ENCODE measurements around the gene ANKS4B. TPM values are rescaled to one million over a fixed set of nuclear protein-coding genes. Genes with fewer than 3 reads are reported as not detected.
"Not testable (repeated sequence)": the region's sequence is repeated elsewhere in the genome, so short reads cannot be mapped to it uniquely, and the experiment has no call there.

Gene ANKS4B
- total and polyA plus RNA-seq, 2 of the 8 experiments (the other 6 are each of a cell fraction or from before 2014, with no cell fraction given) = 0.06 to 0.15 TPM

DNA sequence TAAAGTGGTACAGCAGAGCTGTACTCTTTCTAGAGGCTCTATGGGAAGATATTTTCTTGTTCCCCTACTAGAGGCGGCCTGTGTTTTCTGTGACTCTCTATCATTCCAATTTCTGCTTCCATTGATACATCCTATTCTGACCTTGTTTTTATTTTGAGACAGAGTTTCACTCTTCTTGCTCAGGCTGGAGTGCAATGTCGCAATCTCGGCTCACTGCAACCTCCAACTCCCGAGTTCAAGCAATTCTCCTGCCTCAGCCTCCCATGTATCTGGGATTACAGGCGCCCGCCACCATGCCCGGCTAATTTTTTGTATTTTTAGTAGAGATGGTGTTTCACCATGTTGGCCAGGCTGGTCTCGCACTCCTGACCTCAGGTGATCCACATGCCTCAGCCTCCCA lies 38.2 kb upstream of the ANKS4B start:
- H3K79me1 ChIP-seq (ENCODE audit: low read depth, low read length); H3K4me1 ChIP-seq (replicated peaks in 1 of 4; ENCODE audit: control insufficient read depth in 3 of 4, insufficient read depth in 4 of 4, low read length in 3 of 4); H3K9ac ChIP-seq (replicated peaks in 1 of 4; ENCODE audit: extremely low read depth in 1 of 4, low read depth in 3 of 4, low read length in 3 of 4); H2BK120ac ChIP-seq (replicated peaks; ENCODE audit: low read depth, low read length); DNase-seq (ENCODE audit: low read depth in 1 of 2, low spot score in 2 of 2); H2BK12ac ChIP-seq (ENCODE audit: low read depth, low read length); POLR2A ChIA-PET (ENCODE audit: partially characterized antibody); H3K23ac ChIP-seq (ENCODE audit: insufficient read length); H2BK15ac ChIP-seq (ENCODE audit: low read length); H3K36me3 ChIP-seq (ENCODE audit: control insufficient read depth in 2 of 4, insufficient read depth in 4 of 4, low read length in 3 of 4); FAIRE-seq; H4K8ac ChIP-seq (ENCODE audit: extremely low read depth, insufficient read depth, low read length); H2AFZ ChIP-seq (ENCODE audit: low read length); H2BK20ac ChIP-seq (ENCODE audit: low read length); H3K4me2 ChIP-seq (ENCODE audit: insufficient read depth in 1 of 2, low read depth in 2 of 2, low read length in 2 of 2); H3K9me3 ChIP-seq (ENCODE audit: insufficient read depth in 2 of 2, low read depth in 1 of 2, low read length in 1 of 2); H2BK5ac ChIP-seq (ENCODE audit: low read depth, low read length); H3K56ac ChIP-seq (replicated peaks; ENCODE audit: insufficient read length, low read depth, low read length); H3K23me2 ChIP-seq (ENCODE audit: low read depth, low read length); H4K5ac ChIP-seq (ENCODE audit: insufficient read length, low read depth, low read length); H4K91ac ChIP-seq (replicated peaks; ENCODE audit: insufficient read length, low read length); H3K27ac ChIP-seq (ENCODE audit: low read depth, low read length); H3K18ac ChIP-seq (ENCODE audit: extremely low read depth, low read length); H3K4me3 ChIP-seq (ENCODE audit: extremely low read depth in 1 of 4, insufficient read depth in 2 of 4, low read depth in 3 of 4, low read length in 4 of 4); H3K79me2 ChIP-seq (ENCODE audit: control insufficient read depth in 1 of 2, insufficient read depth in 2 of 2, low read length in 2 of 2); H2AK5ac ChIP-seq (ENCODE audit: low read depth, low read length); H4K20me1 ChIP-seq (replicated peaks in 1 of 2; ENCODE audit: control insufficient read depth in 1 of 2, insufficient read depth in 2 of 2, low read length in 2 of 2); H3K4ac ChIP-seq (replicated peaks; ENCODE audit: insufficient read length, low read depth, low read length); H3K27me3 ChIP-seq (replicated peaks in 1 of 4; ENCODE audit: control insufficient read depth in 3 of 4, extremely low read depth in 1 of 4, insufficient read depth in 3 of 4, low read length in 3 of 4); H3K14ac ChIP-seq (ENCODE audit: insufficient read length): not testable (repeated sequence)
- 89% methylated on average over 8 of the region's 8 CpGs; no CpG with 5 or more reads in 1 of the 2 experiments for WGBS, 2 experiments (ENCODE audit: extremely low coverage in 1 of 2, insufficient coverage in 1 of 2, insufficient read length in 1 of 2, insufficient replicate concordance in 2 of 2, low coverage in 1 of 2, low lambda C conversion rate in 2 of 2, missing lambda C conversion rate in 1 of 2)
- CTCF ChIA-PET (ENCODE audit: partially characterized antibody) = interaction anchor here (1.3 kb wide), 1 partner anchor 105 kb away, joined by 5 read pairs; no protein-coding TSS in a partner anchor

Measured in H1 (cell line).